SIG-M5 (cell line): ENCODE measurements around the gene PHF2.

Source experiments
- DNase-seq: peaks from one replicate; lab custom pipeline; 2025; lab: John Stamatoyannopoulos, UW

PHF2 gene

GRCh38 chr9:93587284-93587650 lies 10.9 kb downstream of the PHF2 start:
- no peak for DNase-seq

GRCh38 chr9:93587651-93588347 lies 11.4 kb downstream of the PHF2 start:
- no peak for DNase-seq

GRCh38 chr9:93588641-93589609 lies 12.5 kb downstream of the PHF2 start:
- DNase-seq: no peak

GRCh38 chr9:93589688-93590087 lies 13.3 kb downstream of the PHF2 start:
- DNase-seq: no peak

DNA sequence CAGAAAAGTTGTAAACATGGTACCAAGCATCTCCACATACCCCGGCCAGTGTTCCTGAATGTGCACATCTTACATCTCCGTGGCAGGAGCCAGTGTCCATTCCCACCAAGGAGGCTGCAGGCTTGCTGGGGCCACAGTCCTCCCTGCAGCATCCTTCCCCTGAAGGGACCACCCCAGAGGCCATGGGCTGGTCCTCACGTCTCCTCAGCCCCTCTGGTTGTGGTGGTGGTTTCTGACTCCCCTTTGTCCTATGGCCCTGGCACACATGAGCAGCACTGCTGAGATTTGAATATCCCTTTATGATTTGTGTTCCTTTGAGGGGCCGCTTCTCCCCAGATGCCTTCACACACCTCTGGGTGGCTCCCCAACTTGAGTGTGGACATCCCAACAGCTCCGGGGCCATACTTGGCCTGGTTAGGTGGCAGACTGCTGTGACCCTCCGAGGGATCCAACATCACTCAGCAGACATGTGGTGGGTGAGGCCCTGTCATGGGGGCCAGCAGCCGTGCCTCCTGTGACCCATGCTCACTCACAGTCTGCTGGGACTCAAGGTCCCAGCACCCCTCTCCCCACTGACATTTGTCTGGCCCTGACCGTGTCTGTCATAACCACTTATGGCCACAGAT lies 14.3 kb downstream of the PHF2 start:
- DNase-seq: no peak

DNA sequence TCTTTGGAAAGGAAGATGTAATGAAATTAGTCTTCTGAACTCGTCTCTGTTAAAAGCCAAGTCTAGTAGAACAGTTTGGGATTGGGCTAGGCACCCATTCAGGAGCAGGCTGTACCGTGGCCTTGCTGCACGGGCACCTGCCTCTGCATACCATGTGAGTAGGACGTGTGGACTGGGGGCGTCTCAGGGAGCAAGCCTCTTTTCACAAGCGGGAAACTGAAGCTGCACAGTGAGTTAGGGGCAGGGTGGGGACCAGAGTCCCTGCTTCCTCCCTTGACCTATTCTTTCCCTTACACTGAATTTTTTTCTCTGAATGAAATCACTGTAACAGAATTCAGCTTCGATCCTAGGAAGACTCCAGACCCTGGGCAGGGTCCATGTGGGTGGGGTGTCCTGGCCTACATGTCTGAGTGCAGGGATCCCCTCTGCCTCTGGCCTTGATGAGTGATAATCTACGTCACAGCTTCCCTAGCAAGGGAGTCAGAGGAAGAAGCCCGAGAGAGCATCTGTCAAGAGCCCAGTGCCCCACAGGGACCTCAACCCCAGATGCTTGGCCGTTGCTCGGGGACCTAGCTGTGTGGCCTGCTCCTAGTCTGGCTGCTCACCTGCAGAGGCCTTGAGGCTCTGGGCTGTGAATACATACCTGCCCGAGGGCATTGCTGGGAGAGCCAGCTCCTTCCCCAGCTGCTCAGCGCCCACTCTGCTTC lies 15.1 kb downstream of the PHF2 start:
- no peak for DNase-seq

- DNase-seq: no peak
Measured at GRCh38 chr9:93592008-93592642, 15.7 kb downstream of the PHF2 start.

GRCh38 chr9:93592643-93593021 lies 16.2 kb downstream of the PHF2 start:
- no peak for DNase-seq

DNA sequence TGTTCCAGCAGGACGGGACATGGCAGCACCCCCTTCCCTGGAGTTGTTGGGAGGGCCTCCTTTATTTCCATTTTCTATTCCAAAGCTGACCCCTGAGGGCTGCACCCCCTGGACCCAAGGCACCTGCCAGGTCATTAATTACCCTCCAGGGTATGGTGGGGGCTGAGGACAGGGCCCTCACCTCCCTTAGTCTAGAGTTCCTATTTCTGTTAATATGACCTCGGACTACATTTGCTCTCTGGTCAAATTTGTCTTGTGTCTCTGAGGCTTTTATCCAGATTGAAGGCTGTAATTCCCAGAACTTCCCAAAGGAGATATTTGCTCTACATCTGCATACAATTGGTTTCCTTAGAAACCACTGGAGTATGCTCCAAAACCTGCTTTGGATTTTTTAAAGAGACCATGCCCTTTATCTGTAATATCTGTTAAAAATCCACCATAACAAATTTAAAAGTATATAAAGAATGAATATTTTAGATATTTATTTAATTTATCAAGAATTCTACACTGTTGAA lies 16.8 kb downstream of the PHF2 start:
- no peak for DNase-seq

DNA sequence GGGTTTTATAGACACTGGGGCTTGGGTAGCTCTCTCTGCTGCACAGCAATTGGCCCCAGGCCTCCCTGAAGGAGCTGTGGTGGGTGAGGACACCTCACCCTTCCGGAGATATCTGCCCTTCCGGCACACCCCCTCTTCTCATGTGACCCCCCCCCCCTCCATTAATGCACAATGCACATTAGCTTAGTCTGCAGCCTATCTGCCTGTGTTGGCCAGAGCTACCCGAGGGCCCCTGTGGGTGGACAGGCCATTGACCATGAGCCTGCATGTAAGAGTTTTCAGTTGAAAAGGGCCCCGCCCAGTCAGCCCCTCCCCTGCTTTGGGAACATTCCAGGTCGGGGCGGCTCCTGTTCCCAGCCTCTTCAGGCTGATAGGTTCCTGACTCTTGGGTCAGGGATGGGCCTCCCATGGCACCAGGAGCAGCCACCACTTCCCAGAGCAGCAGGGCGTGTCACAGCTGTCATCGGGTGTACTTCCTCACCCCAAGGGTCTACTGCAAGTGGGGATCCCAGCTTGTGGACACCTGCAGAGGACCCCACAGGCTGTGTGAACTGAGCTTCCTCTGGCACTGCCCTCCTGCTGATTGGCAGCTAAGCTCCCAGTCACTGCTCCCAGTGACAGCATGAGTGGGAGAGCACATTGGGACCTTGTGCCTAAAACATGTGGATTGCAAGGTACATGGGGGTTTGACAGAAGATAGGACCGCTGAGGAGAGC lies 17.8 kb downstream of the PHF2 start:
- no peak for DNase-seq

- no peak for DNase-seq
Measured at GRCh38 chr9:93595461-93595860, 19.1 kb downstream of the PHF2 start.

DNA sequence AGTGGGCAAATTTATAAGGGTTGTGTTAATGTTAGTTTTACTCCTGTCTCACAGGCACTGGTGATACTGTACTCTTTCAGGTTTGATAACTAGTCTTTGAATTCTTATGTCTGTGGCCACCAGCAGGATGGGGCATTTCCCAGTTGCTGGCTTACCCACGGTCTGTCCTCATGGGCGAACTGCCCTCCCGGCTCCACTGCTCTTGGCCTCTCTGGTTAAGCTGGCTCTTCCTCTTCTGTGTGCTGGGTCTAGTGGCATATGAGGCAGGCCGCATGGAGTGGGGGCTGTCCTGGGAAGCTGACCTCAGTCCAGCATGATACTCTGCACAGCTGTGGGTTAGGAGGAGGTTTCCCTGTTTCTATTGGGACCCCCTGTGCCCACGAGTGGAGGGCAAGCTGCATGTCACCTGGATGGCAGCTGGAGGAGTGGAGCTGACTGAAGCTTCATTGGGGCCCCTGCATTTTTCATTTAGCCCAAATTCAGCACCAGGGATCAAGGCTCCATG lies 19.5 kb downstream of the PHF2 start:
- no peak for DNase-seq

DNA sequence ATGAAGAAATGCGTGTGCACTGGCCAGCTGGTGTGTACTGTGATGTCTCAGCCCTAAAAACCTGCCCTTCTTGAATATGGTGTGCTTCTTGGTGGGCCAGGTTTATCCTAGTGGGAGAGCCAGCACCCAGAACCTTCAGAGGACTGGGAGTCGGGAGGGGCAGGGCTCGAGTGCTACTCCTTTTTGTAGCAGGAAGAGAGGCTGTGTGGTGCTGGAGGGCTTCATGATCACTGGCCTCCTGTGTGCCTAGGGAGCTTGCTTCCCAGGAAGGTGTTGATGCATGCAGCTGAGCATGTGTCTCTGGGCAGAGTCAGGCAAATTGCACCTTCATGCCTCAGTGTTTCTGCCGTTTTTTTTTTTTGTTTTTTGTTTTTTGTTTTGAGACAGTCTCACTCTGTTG lies 20.0 kb downstream of the PHF2 start:
- no peak for DNase-seq

- no peak for DNase-seq
Measured at GRCh38 chr9:93597142-93597706, 20.8 kb downstream of the PHF2 start.

DNA sequence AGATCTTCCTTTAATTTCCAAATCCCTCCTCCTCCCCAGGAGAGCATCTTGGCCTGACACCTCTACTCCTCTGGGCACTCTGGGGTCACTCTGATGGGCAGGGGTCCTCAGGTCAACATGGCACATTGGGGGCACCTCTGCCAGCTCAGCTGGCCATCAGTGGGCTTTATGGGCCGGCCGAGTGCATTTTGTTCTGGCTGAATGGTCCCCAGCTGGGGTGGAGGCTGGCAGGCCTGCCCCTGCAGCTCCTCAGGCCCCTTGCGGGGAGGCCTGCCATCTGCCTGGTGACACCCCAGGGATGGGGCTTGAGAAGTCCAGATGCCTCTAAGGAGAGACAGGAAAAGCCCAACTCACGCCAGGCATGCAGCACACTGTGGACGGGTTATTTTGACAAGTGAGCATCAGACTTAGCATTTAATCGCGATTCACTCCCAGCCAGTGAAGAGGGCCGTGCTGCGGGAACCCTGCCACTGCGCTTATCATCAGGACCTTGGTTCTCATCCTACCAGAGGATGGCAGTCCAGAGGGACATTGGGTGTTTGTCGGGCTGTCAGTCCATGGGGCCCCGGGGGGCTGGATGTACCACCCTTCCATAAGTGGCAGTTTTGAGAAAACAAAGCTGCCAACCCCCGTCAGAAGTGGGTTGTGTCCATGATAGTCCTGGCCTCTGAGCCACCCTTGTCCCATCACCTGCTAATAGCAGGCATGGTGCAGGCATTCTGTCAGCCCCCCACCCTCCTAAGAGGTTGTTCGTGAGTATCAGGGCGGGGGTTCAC lies 21.7 kb downstream of the PHF2 start:
- DNase-seq: no peak

- DNase-seq: no peak
Measured at GRCh38 chr9:93598647-93599241, 22.4 kb downstream of the PHF2 start.

DNA sequence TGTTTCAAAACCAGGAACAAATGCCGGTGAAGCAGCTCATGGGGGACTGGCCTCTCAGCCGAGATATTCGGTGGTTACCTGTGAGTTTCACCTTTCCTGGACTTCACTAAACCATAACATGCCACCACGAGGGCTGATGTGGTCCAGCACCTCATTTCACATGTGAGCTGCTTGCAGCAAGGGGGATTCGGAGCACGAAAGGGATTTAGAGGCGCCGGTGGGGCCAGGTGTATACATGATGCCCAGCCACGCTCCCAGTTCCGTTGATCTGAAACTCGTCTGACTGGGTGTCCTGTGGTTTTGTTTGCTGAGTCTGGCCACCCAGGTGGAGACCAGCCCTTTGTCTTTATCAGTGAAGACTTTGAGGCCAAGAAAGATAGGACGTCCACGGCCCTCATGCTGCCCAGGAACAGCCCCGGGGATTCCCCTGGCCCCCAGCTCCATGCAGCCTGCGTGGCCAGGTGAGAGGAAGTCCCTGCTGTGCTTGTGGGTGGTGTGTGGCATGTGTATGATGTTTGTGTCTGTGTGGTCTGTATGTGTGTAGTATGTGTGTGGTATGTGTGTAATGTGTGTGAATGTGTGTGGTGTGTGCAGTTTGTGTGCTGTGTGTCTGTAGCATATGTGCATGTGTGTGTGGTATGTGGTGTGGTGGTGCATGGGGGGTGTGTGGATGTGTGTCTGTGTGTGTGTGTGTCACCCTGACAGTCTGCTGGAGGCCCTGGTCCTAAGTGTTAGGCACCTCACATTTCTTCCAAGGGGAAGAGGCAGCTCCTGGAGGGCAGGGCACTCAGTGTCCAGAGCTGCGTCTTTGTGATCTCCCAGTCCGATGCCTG lies 23.4 kb downstream of the PHF2 start:
- no peak for DNase-seq

DNA sequence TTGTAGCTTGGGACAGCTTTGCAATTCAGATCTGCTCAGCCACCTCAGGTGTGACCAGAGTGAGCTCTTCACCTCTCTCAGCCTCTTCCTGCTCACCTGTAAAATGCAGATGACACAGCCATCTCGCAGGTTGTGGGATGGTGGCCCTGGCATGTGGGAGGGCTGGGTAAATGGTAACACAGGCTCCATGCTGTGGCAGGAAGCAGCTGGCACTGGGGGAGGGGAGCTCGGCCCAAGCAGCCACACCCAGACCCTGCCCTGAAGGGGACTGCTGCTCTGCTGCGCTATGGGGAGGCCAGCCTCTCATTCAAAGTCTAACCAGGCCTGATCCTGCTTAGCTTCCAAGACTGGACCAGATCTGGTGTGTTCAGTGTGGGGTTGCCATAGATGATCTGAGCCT lies 24.1 kb downstream of the PHF2 start:
- no peak for DNase-seq
